HEK293 (cell line): ENCODE measurements around the gene ZNHIT2.

Experiments
- BCL11A ChIP-seq: fragments of 450-650 bp; formaldehyde crosslinking; IDR thresholded peaks from 2 replicates; pipeline ENCODE4 v1.5.1; 2016; ENCODE audit warnings: low read depth, missing biosample characterization, missing genetic modification characterization
- SP2 ChIP-seq: fragments of 450-650 bp; formaldehyde crosslinking; IDR thresholded peaks from 2 replicates; pipeline ENCODE4 v1.5.1; 2016; ENCODE audit warnings: missing biosample characterization, missing genetic modification characterization
- SP7 ChIP-seq: fragments of 450-650 bp; formaldehyde crosslinking; IDR thresholded peaks from 2 replicates; pipeline ENCODE4 v1.5.1; 2016; ENCODE audit warnings: missing biosample characterization, missing genetic modification characterization
- YY1 ChIP-seq: fragments of 450-650 bp; formaldehyde crosslinking; IDR thresholded peaks from 2 replicates; pipeline ENCODE4 v1.5.1; 2018; ENCODE audit warnings: missing biosample characterization, missing genetic modification characterization
- ZBTB20 ChIP-seq: fragments of 450-650 bp; formaldehyde crosslinking; IDR thresholded peaks from 2 replicates; pipeline ENCODE4 v1.5.1; 2016; ENCODE audit warnings: missing biosample characterization, missing genetic modification characterization
- ZBTB8A ChIP-seq: fragments of 450-650 bp; formaldehyde crosslinking; IDR thresholded peaks from 2 replicates; pipeline ENCODE4 v1.5.1; 2016; ENCODE audit warnings: missing biosample characterization, missing genetic modification characterization
- ZFHX2 ChIP-seq: fragments of 450-650 bp; formaldehyde crosslinking; conservative IDR thresholded peaks from 2 replicates; pipeline ENCODE4 v1.5.1; 2016; ENCODE audit warnings: missing biosample characterization, missing genetic modification characterization
- ZFP41 ChIP-seq: fragments of 450-650 bp; formaldehyde crosslinking; IDR thresholded peaks from 2 replicates; pipeline ENCODE4 v1.5.1; 2016; ENCODE audit warnings: missing biosample characterization, missing genetic modification characterization, borderline replicate concordance
- ZNF24 ChIP-seq: fragments of 450-650 bp; formaldehyde crosslinking; IDR thresholded peaks from 2 replicates; pipeline ENCODE4 v1.5.1; 2016; ENCODE audit warnings: missing biosample characterization, missing genetic modification characterization
- ZNF335 ChIP-seq: fragments of 450-650 bp; formaldehyde crosslinking; conservative IDR thresholded peaks from 2 replicates; pipeline ENCODE4 v1.5.1; 2016; ENCODE audit warnings: missing biosample characterization, missing genetic modification characterization
- ZNF529 ChIP-seq: fragments of 450-650 bp; formaldehyde crosslinking; IDR thresholded peaks from 2 replicates; pipeline ENCODE4 v1.5.1; 2017; ENCODE audit warnings: missing genetic modification characterization, missing biosample characterization; ENCODE audit not compliant: insufficient replicate concordance
- ZNF600 ChIP-seq: fragments of 450-650 bp; formaldehyde crosslinking; IDR thresholded peaks from 2 replicates; pipeline ENCODE4 v1.5.1; 2016; ENCODE audit warnings: missing biosample characterization, missing genetic modification characterization
- ZNF621 ChIP-seq: fragments of 450-650 bp; formaldehyde crosslinking; IDR thresholded peaks from 2 replicates; pipeline ENCODE4 v1.5.1; 2017; ENCODE audit warnings: missing biosample characterization, missing genetic modification characterization
- ZNF654 ChIP-seq: fragments of 450-650 bp; formaldehyde crosslinking; IDR thresholded peaks from 2 replicates; pipeline ENCODE4 v1.5.1; 2016; ENCODE audit warnings: low read depth, missing biosample characterization, missing genetic modification characterization
- ZNF658 ChIP-seq: fragments of 450-650 bp; formaldehyde crosslinking; IDR thresholded peaks from 2 replicates; pipeline ENCODE4; 2016; ENCODE audit warnings: missing biosample characterization, missing genetic modification characterization
- ZNF707 ChIP-seq: fragments of 450-650 bp; formaldehyde crosslinking; IDR thresholded peaks from 2 replicates; pipeline ENCODE4 v1.5.1; 2016; ENCODE audit warnings: missing biosample characterization, missing genetic modification characterization
- ZNF768 ChIP-seq: fragments of 450-650 bp; formaldehyde crosslinking; IDR thresholded peaks from 2 replicates; pipeline ENCODE4 v1.5.1; 2018; ENCODE audit warnings: missing biosample characterization, mild to moderate bottlenecking, missing genetic modification characterization
- ZNF777 ChIP-seq: fragments of 450-650 bp; formaldehyde crosslinking; IDR thresholded peaks from 2 replicates; pipeline ENCODE4 v1.5.1; 2017; ENCODE audit warnings: missing biosample characterization, missing genetic modification characterization, borderline replicate concordance
- ZNF837 ChIP-seq: fragments of 450-650 bp; formaldehyde crosslinking; IDR thresholded peaks from 2 replicates; pipeline ENCODE4 v1.5.1; 2016; ENCODE audit warnings: missing biosample characterization, missing genetic modification characterization
- ZNF843 ChIP-seq: fragments of 450-650 bp; formaldehyde crosslinking; IDR thresholded peaks from 2 replicates; pipeline ENCODE4 v1.5.1; 2016; ENCODE audit warnings: missing biosample characterization, missing genetic modification characterization
- ZSCAN30 ChIP-seq: fragments of 450-650 bp; IDR thresholded peaks from 2 replicates; pipeline ENCODE4 v1.5.1; 2018; ENCODE audit warnings: missing biosample characterization, mild to moderate bottlenecking, missing genetic modification characterization, moderate library complexity
- ZXDB ChIP-seq: fragments of 450-650 bp; formaldehyde crosslinking; IDR thresholded peaks from 2 replicates; pipeline ENCODE4 v1.5.1; 2016; ENCODE audit warnings: missing biosample characterization, missing genetic modification characterization
- TF ChIP-seq, protein P1 (sequence below): fragments of 450-650 bp; formaldehyde crosslinking; IDR thresholded peaks from 2 replicates; pipeline ENCODE4 v1.5.1; 2016; ENCODE audit warnings: missing biosample characterization, missing genetic modification characterization
- TF ChIP-seq, protein P2 (sequence below): fragments of 450-650 bp; formaldehyde crosslinking; IDR thresholded peaks from 2 replicates; pipeline ENCODE4 v1.5.1; 2017; ENCODE audit warnings: missing biosample characterization, missing genetic modification characterization
- TF ChIP-seq, protein P3 (sequence below): fragments of 450-650 bp; formaldehyde crosslinking; IDR thresholded peaks from 2 replicates; pipeline ENCODE4 v1.5.1; 2016; ENCODE audit warnings: missing biosample characterization, missing genetic modification characterization
- TF ChIP-seq, protein P4 (sequence below): fragments of 450-650 bp; formaldehyde crosslinking; IDR thresholded peaks from 2 replicates; pipeline ENCODE4 v1.5.1; 2017; ENCODE audit warnings: missing biosample characterization, missing genetic modification characterization
- TF ChIP-seq, protein P5 (sequence below): fragments of 450-650 bp; formaldehyde crosslinking; IDR thresholded peaks from 2 replicates; pipeline ENCODE4 v1.5.1; 2016; ENCODE audit warnings: missing biosample characterization, missing genetic modification characterization, low read depth
- TF ChIP-seq, protein P6 (sequence below): fragments of 450-650 bp; formaldehyde crosslinking; optimal IDR thresholded peaks from 2 replicates; pipeline ENCODE3; 2016; ENCODE audit warnings: missing biosample characterization, mild to moderate bottlenecking, missing genetic modification characterization

The ZNHIT2 gene

DNA sequence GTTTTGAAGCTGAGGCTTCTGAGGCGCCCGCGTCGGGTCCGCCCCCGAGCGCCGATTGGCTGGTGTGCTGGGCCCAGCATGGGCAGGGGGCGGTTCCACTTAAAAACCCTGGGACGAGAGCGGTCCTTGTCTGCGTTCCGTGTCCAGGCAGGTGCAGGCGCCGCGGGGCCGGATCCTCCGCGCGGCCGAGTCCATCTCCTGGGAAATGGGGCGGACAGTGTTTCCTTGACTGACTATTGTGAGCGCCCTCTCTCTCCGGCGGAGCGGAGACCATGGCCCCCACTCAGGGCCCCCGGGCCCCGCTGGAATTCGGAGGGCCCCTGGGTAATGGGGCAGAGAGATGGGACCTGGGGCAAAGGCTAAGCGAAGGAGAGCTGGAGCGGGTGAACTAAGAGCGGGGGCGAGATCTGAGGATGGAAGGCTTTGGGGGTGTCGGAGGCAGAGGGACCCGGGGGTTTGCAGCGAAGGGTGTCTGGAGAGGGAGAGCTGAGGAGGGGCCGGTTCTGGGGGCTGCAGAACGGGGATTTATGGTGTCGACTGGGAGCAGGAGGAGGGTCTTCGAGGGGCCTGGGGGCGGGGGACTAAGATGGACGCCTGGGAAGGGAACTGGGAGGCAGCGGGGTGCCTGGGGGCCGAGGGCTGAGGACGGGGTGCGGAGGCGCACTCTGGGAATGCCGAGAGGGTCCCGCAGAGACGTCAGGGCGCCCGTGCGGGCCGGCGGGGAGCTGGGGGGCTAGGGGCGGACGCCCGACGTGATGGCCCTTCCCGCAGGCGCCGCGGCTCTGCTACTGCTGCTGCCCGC, 5.6 kb downstream of the ZNHIT2 start, which contains the start of gene TM7SF2 (continued):
- TF ChIP-seq, protein P1, sequence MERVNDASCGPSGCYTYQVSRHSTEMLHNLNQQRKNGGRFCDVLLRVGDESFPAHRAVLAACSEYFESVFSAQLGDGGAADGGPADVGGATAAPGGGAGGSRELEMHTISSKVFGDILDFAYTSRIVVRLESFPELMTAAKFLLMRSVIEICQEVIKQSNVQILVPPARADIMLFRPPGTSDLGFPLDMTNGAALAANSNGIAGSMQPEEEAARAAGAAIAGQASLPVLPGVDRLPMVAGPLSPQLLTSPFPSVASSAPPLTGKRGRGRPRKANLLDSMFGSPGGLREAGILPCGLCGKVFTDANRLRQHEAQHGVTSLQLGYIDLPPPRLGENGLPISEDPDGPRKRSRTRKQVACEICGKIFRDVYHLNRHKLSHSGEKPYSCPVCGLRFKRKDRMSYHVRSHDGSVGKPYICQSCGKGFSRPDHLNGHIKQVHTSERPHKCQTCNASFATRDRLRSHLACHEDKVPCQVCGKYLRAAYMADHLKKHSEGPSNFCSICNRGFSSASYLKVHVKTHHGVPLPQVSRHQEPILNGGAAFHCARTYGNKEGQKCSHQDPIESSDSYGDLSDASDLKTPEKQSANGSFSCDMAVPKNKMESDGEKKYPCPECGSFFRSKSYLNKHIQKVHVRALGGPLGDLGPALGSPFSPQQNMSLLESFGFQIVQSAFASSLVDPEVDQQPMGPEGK (tag by site-specific recombination) = peak; percentile 87
- peak; percentile 58 for TF ChIP-seq ZFHX2 (tag by site-specific recombination)
- TF ChIP-seq, protein P2, sequence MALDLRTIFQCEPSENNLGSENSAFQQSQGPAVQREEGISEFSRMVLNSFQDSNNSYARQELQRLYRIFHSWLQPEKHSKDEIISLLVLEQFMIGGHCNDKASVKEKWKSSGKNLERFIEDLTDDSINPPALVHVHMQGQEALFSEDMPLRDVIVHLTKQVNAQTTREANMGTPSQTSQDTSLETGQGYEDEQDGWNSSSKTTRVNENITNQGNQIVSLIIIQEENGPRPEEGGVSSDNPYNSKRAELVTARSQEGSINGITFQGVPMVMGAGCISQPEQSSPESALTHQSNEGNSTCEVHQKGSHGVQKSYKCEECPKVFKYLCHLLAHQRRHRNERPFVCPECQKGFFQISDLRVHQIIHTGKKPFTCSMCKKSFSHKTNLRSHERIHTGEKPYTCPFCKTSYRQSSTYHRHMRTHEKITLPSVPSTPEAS (tag by site-specific recombination) = no peak
- TF ChIP-seq ZNF24 = no peak
- peak; percentile 34; the same call in 1 of the 2 replicates for TF ChIP-seq ZNF843 (tag by site-specific recombination)
- TF ChIP-seq YY1 = peak; percentile 29; the same call in 1 of the 2 replicates
- no peak for TF ChIP-seq ZNF529 (tag by site-specific recombination)
- TF ChIP-seq ZNF707 (tag by site-specific recombination) = no peak
- no peak for TF ChIP-seq ZNF654 (tag by site-specific recombination)
- peak; percentile 62; the same call in 1 of the 2 replicates for TF ChIP-seq ZNF600 (tag by site-specific recombination)
- peak; percentile 65; the same call in 1 of the 2 replicates for TF ChIP-seq ZBTB8A (tag by site-specific recombination)
- TF ChIP-seq BCL11A (tag by site-specific recombination) = 0 out of 2 replicates have a peak, but pooled peaks have one; percentile 50
- TF ChIP-seq SP2 (tag by site-specific recombination) = peak; percentile 87
- peak; percentile 49; the same call in 1 of the 2 replicates for TF ChIP-seq SP7 (tag by site-specific recombination)
- TF ChIP-seq ZSCAN30 (tag by site-specific recombination) = peak; percentile 57; the same call in 1 of the 2 replicates
- peak; percentile 72 for TF ChIP-seq ZNF335 (tag by site-specific recombination)
- no peak for TF ChIP-seq ZNF837 (tag by site-specific recombination)
- TF ChIP-seq, protein P3, sequence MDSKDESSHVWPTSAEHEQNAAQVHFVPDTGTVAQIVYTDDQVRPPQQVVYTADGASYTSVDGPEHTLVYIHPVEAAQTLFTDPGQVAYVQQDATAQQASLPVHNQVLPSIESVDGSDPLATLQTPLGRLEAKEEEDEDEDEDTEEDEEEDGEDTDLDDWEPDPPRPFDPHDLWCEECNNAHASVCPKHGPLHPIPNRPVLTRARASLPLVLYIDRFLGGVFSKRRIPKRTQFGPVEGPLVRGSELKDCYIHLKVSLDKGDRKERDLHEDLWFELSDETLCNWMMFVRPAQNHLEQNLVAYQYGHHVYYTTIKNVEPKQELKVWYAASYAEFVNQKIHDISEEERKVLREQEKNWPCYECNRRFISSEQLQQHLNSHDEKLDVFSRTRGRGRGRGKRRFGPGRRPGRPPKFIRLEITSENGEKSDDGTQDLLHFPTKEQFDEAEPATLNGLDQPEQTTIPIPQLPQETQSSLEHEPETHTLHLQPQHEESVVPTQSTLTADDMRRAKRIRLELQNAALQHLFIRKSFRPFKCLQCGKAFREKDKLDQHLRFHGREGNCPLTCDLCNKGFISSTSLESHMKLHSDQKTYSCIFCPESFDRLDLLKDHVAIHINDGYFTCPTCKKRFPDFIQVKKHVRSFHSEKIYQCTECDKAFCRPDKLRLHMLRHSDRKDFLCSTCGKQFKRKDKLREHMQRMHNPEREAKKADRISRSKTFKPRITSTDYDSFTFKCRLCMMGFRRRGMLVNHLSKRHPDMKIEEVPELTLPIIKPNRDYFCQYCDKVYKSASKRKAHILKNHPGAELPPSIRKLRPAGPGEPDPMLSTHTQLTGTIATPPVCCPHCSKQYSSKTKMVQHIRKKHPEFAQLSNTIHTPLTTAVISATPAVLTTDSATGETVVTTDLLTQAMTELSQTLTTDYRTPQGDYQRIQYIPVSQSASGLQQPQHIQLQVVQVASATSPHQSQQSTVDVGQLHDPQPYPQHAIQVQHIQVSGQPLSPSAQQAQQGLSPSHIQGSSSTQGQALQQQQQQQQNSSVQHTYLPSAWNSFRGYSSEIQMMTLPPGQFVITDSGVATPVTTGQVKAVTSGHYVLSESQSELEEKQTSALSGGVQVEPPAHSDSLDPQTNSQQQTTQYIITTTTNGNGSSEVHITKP (tag by site-specific recombination) = peak; percentile 89
- TF ChIP-seq, protein P4, sequence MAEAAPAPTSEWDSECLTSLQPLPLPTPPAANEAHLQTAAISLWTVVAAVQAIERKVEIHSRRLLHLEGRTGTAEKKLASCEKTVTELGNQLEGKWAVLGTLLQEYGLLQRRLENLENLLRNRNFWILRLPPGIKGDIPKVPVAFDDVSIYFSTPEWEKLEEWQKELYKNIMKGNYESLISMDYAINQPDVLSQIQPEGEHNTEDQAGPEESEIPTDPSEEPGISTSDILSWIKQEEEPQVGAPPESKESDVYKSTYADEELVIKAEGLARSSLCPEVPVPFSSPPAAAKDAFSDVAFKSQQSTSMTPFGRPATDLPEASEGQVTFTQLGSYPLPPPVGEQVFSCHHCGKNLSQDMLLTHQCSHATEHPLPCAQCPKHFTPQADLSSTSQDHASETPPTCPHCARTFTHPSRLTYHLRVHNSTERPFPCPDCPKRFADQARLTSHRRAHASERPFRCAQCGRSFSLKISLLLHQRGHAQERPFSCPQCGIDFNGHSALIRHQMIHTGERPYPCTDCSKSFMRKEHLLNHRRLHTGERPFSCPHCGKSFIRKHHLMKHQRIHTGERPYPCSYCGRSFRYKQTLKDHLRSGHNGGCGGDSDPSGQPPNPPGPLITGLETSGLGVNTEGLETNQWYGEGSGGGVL = peak; percentile 47
- no peak for TF ChIP-seq ZNF768 (tag by site-specific recombination)
- no peak for TF ChIP-seq ZNF658
- no peak for TF ChIP-seq ZFP41 (tag by site-specific recombination)
- no peak for TF ChIP-seq ZNF777
- TF ChIP-seq ZXDB (tag by site-specific recombination) = peak; percentile 64
- TF ChIP-seq, protein P5, sequence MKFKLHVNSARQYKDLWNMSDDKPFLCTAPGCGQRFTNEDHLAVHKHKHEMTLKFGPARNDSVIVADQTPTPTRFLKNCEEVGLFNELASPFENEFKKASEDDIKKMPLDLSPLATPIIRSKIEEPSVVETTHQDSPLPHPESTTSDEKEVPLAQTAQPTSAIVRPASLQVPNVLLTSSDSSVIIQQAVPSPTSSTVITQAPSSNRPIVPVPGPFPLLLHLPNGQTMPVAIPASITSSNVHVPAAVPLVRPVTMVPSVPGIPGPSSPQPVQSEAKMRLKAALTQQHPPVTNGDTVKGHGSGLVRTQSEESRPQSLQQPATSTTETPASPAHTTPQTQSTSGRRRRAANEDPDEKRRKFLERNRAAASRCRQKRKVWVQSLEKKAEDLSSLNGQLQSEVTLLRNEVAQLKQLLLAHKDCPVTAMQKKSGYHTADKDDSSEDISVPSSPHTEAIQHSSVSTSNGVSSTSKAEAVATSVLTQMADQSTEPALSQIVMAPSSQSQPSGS = no peak
- TF ChIP-seq ZBTB20 (tag by site-specific recombination) = peak; percentile 53
- TF ChIP-seq, protein P6, sequence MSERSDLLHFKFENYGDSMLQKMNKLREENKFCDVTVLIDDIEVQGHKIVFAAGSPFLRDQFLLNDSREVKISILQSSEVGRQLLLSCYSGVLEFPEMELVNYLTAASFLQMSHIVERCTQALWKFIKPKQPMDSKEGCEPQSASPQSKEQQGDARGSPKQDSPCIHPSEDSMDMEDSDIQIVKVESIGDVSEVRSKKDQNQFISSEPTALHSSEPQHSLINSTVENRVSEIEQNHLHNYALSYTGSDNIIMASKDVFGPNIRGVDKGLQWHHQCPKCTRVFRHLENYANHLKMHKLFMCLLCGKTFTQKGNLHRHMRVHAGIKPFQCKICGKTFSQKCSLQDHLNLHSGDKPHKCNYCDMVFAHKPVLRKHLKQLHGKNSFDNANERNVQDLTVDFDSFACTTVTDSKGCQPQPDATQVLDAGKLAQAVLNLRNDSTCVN (tag by site-specific recombination) = peak; percentile 41
- TF ChIP-seq ZNF621 (tag by site-specific recombination) = no peak
